ENCODE measurements around the gene PHOX2B.

The PHOX2B gene

DNA sequence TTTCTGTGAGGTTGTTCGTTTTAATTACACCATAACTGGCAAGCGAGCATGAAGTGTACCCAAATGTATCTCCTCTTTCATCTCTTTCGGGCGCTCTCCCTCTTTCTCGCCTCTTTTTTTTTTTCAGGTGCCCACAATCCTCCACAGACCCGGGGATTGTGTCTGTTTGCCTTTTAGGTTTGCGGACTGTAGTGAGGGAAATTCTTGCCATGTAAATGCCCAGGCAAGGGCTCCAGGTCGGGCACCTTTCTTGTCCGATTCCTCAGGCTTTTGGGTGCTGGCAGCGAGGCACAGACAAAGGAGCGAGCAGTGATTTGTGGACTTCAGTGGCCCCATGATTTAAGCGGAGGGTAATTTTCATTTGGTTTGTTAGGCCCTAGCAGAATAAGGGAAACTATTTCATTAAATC lies 1.1 kb upstream of the PHOX2B start:
- H3K27ac ChIP-seq (ENCODE audit: low read length) = no peak overlapping the region
- no peaks in the 10 kb centered on the region for H4K20me1 ChIP-seq (ENCODE audit: insufficient read depth, low read length)
- no peaks in the 10 kb centered on the region for H3K9me3 ChIP-seq (replicated peaks; ENCODE audit: insufficient read depth, low read length)
- no peaks in the 10 kb centered on the region for H3K27me3 ChIP-seq (replicated peaks; ENCODE audit: insufficient read depth, low read length)
- no peak overlapping the region for H2AFZ ChIP-seq (ENCODE audit: low read length)
- H3F3A ChIP-seq (ENCODE audit: insufficient read depth, low read length) = no peaks in the 10 kb centered on the region
- no peaks in the 10 kb centered on the region for H3K79me2 ChIP-seq (ENCODE audit: low read length)
- H3K4me3 ChIP-seq (ENCODE audit: low read length) = no peak overlapping the region
- H3K36me3 ChIP-seq (replicated peaks; ENCODE audit: insufficient read depth, low read length) = no peaks in the 10 kb centered on the region
- no peak overlapping the region for H3K4me2 ChIP-seq (ENCODE audit: low read depth, low read length)
- no peak overlapping the region for H3K9ac ChIP-seq (ENCODE audit: low read length)
- H3K9me2 ChIP-seq (replicated peaks; ENCODE audit: insufficient read depth, low read length) = no peaks in the 10 kb centered on the region
- DNase-seq = no peak
- TF ChIP-seq, protein P1, sequence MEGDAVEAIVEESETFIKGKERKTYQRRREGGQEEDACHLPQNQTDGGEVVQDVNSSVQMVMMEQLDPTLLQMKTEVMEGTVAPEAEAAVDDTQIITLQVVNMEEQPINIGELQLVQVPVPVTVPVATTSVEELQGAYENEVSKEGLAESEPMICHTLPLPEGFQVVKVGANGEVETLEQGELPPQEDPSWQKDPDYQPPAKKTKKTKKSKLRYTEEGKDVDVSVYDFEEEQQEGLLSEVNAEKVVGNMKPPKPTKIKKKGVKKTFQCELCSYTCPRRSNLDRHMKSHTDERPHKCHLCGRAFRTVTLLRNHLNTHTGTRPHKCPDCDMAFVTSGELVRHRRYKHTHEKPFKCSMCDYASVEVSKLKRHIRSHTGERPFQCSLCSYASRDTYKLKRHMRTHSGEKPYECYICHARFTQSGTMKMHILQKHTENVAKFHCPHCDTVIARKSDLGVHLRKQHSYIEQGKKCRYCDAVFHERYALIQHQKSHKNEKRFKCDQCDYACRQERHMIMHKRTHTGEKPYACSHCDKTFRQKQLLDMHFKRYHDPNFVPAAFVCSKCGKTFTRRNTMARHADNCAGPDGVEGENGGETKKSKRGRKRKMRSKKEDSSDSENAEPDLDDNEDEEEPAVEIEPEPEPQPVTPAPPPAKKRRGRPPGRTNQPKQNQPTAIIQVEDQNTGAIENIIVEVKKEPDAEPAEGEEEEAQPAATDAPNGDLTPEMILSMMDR (IDR thresholded peaks at IDR 0.05; ENCODE audit: low read length) = no peak
- TF ChIP-seq EZH2phosphoT487 (IDR thresholded peaks at IDR 0.05; ENCODE audit: low read length) (no peak), EZH2 (optimal IDR thresholded peaks at IDR 0.05; ENCODE audit: low read depth, low read length) (no peak)
- no peaks in the 10 kb centered on the region for H3K4me1 ChIP-seq (ENCODE audit: low read length)

DNA sequence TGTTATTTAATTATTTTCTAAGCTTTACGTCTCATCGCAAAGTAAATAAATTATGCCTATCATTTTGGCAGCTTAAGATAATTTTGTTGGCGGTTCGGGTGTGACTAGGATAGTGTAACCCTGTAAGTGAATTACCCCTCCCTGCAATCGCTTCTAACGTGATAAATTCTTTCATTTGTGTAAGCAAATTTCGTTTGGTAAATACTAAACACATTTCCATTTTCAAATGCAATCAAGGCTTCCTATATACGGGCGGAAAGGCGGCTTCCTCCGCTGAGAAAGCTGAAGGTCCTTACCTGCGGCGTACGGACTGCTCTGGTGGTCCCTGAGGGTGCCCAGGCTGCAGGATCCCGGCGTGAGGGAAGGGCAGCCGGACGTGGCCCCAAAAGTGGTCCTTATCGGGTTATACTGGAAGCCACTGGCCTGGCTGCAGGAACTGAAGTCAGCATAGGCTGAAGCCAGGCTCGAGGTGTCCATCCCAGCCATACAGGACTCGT lies 403 bp downstream of the PHOX2B start:
- no peaks in the 10 kb centered on the region for H3K4me1 ChIP-seq (ENCODE audit: low read length)
- no peaks in the 10 kb centered on the region for H4K20me1 ChIP-seq (ENCODE audit: insufficient read depth, low read length)
- no peaks in the 10 kb centered on the region for H3F3A ChIP-seq (ENCODE audit: insufficient read depth, low read length)
- no peak for DNase-seq
- H3K9me2 ChIP-seq (replicated peaks; ENCODE audit: insufficient read depth, low read length) = no peaks in the 10 kb centered on the region
- no peak overlapping the region for H2AFZ ChIP-seq (ENCODE audit: low read length)
- H3K27ac ChIP-seq (ENCODE audit: low read length) = no peak overlapping the region
- no peak overlapping the region for H3K9ac ChIP-seq (ENCODE audit: low read length)
- no peak overlapping the region for H3K4me2 ChIP-seq (ENCODE audit: low read depth, low read length)
- no peaks in the 10 kb centered on the region for H3K27me3 ChIP-seq (replicated peaks; ENCODE audit: insufficient read depth, low read length)
- H3K9me3 ChIP-seq (replicated peaks; ENCODE audit: insufficient read depth, low read length) = no peaks in the 10 kb centered on the region
- H3K36me3 ChIP-seq (replicated peaks; ENCODE audit: insufficient read depth, low read length) = no peaks in the 10 kb centered on the region
- TF ChIP-seq EZH2phosphoT487 (IDR thresholded peaks at IDR 0.05; ENCODE audit: low read length) (no peak), EZH2 (optimal IDR thresholded peaks at IDR 0.05; ENCODE audit: low read depth, low read length) (no peak)
- TF ChIP-seq, protein P1 (IDR thresholded peaks at IDR 0.05; ENCODE audit: low read length) = no peak
- no peak overlapping the region for H3K4me3 ChIP-seq (ENCODE audit: low read length)
- no peaks in the 10 kb centered on the region for H3K79me2 ChIP-seq (ENCODE audit: low read length)

DNA sequence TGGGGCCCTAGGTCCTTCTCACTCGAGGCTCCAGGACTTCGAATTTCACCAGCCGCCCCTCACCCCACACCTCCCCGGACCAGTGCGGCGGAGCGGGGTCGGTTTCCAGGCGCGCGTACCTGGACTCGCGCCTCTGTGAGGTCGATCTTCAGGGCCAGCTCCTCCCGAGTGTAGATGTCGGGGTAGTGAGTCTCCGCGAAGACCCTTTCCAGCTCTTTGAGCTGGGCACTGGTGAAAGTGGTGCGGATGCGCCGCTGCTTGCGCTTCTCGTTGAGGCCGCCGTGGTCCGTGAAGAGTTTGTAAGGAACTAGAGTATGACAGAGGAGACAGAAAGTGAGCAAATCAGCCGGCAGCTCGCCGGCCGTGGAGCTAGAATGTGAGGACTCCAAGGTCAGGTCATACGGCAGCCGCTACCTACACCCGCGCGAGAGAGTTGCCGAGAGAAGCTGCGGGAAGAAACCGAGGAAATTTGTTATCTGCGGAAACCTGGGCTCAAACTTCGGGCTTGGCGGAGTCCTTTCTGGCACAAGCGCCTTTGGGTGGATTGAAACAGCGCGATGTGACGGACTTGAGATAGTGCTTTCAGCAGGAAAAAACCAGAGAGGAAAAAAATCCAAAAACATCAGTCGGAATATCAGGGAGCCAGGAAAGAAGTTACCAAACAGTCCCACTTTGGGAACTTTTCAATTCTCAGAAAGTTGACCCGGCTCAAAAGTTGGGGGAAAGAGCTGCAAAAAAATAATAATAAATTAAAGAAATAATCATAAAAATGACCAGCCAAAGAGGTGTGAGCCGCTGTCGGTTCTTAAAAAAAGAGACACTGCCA lies 1.1 kb downstream of the PHOX2B start:
- Histone ChIP-seq H3K27me3 (replicated peaks; ENCODE audit: insufficient read depth, low read length) (no peaks in the 10 kb centered on the region), H3K9ac (ENCODE audit: low read length) (no peak overlapping the region), H3K27ac (ENCODE audit: low read length) (no peak overlapping the region), H3F3A (ENCODE audit: insufficient read depth, low read length) (no peaks in the 10 kb centered on the region), H3K9me2 (replicated peaks; ENCODE audit: insufficient read depth, low read length) (no peaks in the 10 kb centered on the region), H3K4me2 (ENCODE audit: low read depth, low read length) (no peak overlapping the region), H3K36me3 (replicated peaks; ENCODE audit: insufficient read depth, low read length) (no peaks in the 10 kb centered on the region), H3K79me2 (ENCODE audit: low read length) (no peaks in the 10 kb centered on the region), H3K4me1 (ENCODE audit: low read length) (no peaks in the 10 kb centered on the region), H4K20me1 (ENCODE audit: insufficient read depth, low read length) (no peaks in the 10 kb centered on the region), H2AFZ (ENCODE audit: low read length) (no peak overlapping the region), H3K9me3 (replicated peaks; ENCODE audit: insufficient read depth, low read length) (no peaks in the 10 kb centered on the region), H3K4me3 (ENCODE audit: low read length) (no peak overlapping the region)
- DNase-seq = no peak
- TF ChIP-seq, protein P1 (IDR thresholded peaks at IDR 0.05; ENCODE audit: low read length) = no peak
- TF ChIP-seq EZH2 (optimal IDR thresholded peaks at IDR 0.05; ENCODE audit: low read depth, low read length) (no peak), EZH2phosphoT487 (IDR thresholded peaks at IDR 0.05; ENCODE audit: low read length) (no peak)
